HepG2 (cell line): ENCODE results near the gene PRR12. TPM values are rescaled to one million over a fixed set of nuclear protein-coding genes. Genes with fewer than 3 reads are reported as not detected.

Source experiments
- ATAC-seq: fragments of 200-7000 bp; cut with Tn5 transposase; 3 replicates; pipeline ENCODE4 v1.9.1; 2020; ENCODE audit warnings: mild to moderate bottlenecking, moderate library complexity
- BruUV-seq: library from RNA; stranded (reverse); fragments of 400-500 nt; replicated peaks from 2 replicates; lab custom pipeline; 2021; lab: Mats Ljungman, UMichigan
- CTCF ChIA-PET: fragments of 300-600 bp; formaldehyde crosslinking; extraction: SDS; loops from one replicate; lab custom pipeline; 2021; ENCODE audit warnings: low total read pairs, inconsistent platforms, low intra/inter-chr PET ratio; lab: Yijun Ruan, JAX
- POLR2A ChIA-PET: fragments of 350-600 bp; sonication (Branson Sonifier 250); formaldehyde crosslinking; loops from one replicate; lab custom pipeline; 2020; ENCODE audit warnings: antibody characterized with exemption, inconsistent platforms; lab: Yijun Ruan, JAX
- DNase-seq: peaks from one replicate; pipeline ENCODE4 v3.0.0-alpha.2; 2015; ENCODE audit warnings: low spot score
- FAIRE-seq: peaks from 3 replicates; lab custom pipeline; 2011; peaks lifted over from hg19 to GRCh38; lab: Jason Lieb, UNC
- H2AFZ ChIP-seq: one replicate; pipeline ENCODE4 v1.6.1; 2011; ENCODE audit warnings: low read length, inconsistent platforms
- H3K27ac ChIP-seq: fragments of 300-600 bp; 3 replicates; pipeline ENCODE4 v1.8.0; 2011; ENCODE audit warnings: mixed run types, mild to moderate bottlenecking, mixed read lengths, low read length, inconsistent platforms; ENCODE audit not compliant: insufficient read depth; ENCODE audit errors: extremely low read length
- H3K27me3 ChIP-seq, 2 experiments: fragments of 200-600 bp in 1 of 2; 2 replicates in 1 of 2; 3 replicates in 1 of 2; pipeline versions ENCODE4 v1.6.0 to v1.8.0; 2011; ENCODE audit warnings: low read length in 2 of 2, mild to moderate bottlenecking in 2 of 2, moderate library complexity in 2 of 2, inconsistent platforms in 1 of 2; ENCODE audit not compliant: insufficient read depth in 2 of 2, control insufficient read depth in 1 of 2
- H3K36me3 ChIP-seq, 2 experiments: fragments of 200-600 bp in 1 of 2; replicated peaks in 1 of 2; 2 replicates in 1 of 2; 3 replicates in 1 of 2; pipeline versions ENCODE4 v1.5.1 to v1.8.0; 2011; ENCODE audit warnings: low read length in 2 of 2, inconsistent platforms in 1 of 2; ENCODE audit not compliant: insufficient read depth in 2 of 2, control insufficient read depth in 1 of 2
- H3K4me1 ChIP-seq: 2 replicates; pipeline ENCODE4 v1.5.1; 2012; ENCODE audit warnings: low read length, inconsistent platforms; ENCODE audit not compliant: insufficient read depth
- H3K4me2 ChIP-seq: 2 replicates; pipeline ENCODE4 v1.6.0; 2011; ENCODE audit warnings: low read depth, low read length, inconsistent platforms
- H3K4me3 ChIP-seq, 3 experiments: fragments of 200-600 bp in 1 of 3; sonication (generic), shearing (Covaris generic) in 1 of 3; replicated peaks in 1 of 3; 2 replicates each; pipeline ENCODE4 v1.5.1; 2011 to 2016; ENCODE audit warnings: low read length in 3 of 3, inconsistent platforms in 2 of 3, low read depth in 2 of 3, mild to moderate bottlenecking in 2 of 3, control low read depth in 1 of 3, mixed read lengths in 1 of 3; ENCODE audit not compliant: insufficient read depth in 1 of 3
- H3K79me2 ChIP-seq: one replicate; pipeline ENCODE4 v1.6.1; 2011; ENCODE audit warnings: low read length, inconsistent platforms; ENCODE audit not compliant: insufficient read depth
- H3K9ac ChIP-seq: 2 replicates; pipeline ENCODE4 v1.6.0; 2011; ENCODE audit warnings: mild to moderate bottlenecking, low read depth, low read length, inconsistent platforms; ENCODE audit not compliant: insufficient read depth
- H3K9me3 ChIP-seq: 2 replicates; pipeline ENCODE4 v1.5.1; 2012; ENCODE audit warnings: mild to moderate bottlenecking, low read length
- H4K20me1 ChIP-seq: 2 replicates; pipeline ENCODE4 v1.6.0; 2011; ENCODE audit warnings: inconsistent platforms, mild to moderate bottlenecking, low read length, moderate library complexity; ENCODE audit not compliant: insufficient read depth
- FOXK1 ChIP-seq: sonication (generic); formaldehyde crosslinking; IDR thresholded peaks from 2 replicates; pipeline ENCODE4 v1.4.0; 2020; ENCODE audit warnings: low read depth, missing genetic modification reagents, borderline replicate concordance
- KDM1A ChIP-seq: IDR thresholded peaks from 2 replicates; pipeline ENCODE4 v1.6.1; 2016; ENCODE audit warnings: missing compliant biosample characterization
- MTF1 ChIP-seq: sonication (generic); formaldehyde crosslinking; IDR thresholded peaks from 2 replicates; pipeline ENCODE4 v1.5.0; 2020; ENCODE audit warnings: missing genetic modification reagents
- NFE2L2 ChIP-seq: fragments of 150-350 bp; IDR thresholded peaks from 2 replicates; pipeline ENCODE4 v1.6.1; 2014; ENCODE audit warnings: low read length
- ZMYM3 ChIP-seq: sonication (generic); formaldehyde crosslinking; IDR thresholded peaks from 2 replicates; pipeline ENCODE4 v1.5.1; 2020; ENCODE audit warnings: mild to moderate bottlenecking, missing genetic modification reagents
- ZNF34 ChIP-seq: sonication (generic); formaldehyde crosslinking; IDR thresholded peaks from 2 replicates; pipeline ENCODE4 v1.4.0; 2020; ENCODE audit warnings: mild to moderate bottlenecking, missing genetic modification reagents, borderline replicate concordance
- ZNF616 ChIP-seq: sonication (generic); formaldehyde crosslinking; IDR thresholded peaks from 2 replicates; pipeline ENCODE4 v1.5.0; 2020; ENCODE audit warnings: low read depth, mild to moderate bottlenecking, missing genetic modification reagents
- ZNF629 ChIP-seq: sonication (generic); formaldehyde crosslinking; conservative IDR thresholded peaks from 2 replicates; pipeline ENCODE4 v1.5.0; 2020; ENCODE audit warnings: missing genetic modification reagents
- WGBS: methylation state at CpG from one replicate; pipeline ENCODE4 v1.1.6; 2017; ENCODE audit warnings: low lambda C conversion rate; 5-methylcytosine and 5-hydroxymethylcytosine counted together
- in situ Hi-C: cut with HindIII; loops from 2 replicates; pipeline ENCODE4 v1.10.0; 2017; ENCODE audit warnings: low pct_unique_long_range_greater_than_20kb; ENCODE audit not compliant: extremely low pct_ligation_motif_present
- intact Hi-C: fragments of 100-400 bp; cut with micrococcal nuclease; formaldehyde crosslinking; loops from one replicate; pipeline ENCODE4 v1.10.0; 2022; ENCODE audit not compliant: unreplicated experiment
- polyA plus RNA-seq, 8 experiments: library from polyadenylated mRNA; depleted of rRNA in 3 of 8; stranded (reverse) in 7 of 8; unstranded in 1 of 8; fragments of >200 nt; fragmentation: Illumina TruSeq in 4 of 8; extraction: Trizol in 4 of 8; gene quantifications; 2 replicates each; pipeline versions ENCODE4 v1.2.1 to v1.2.3, GENCODE V29; 2011 to 2016; ENCODE audit warnings: low read depth in 4 of 8, missing spikeins in 1 of 8, mixed read lengths in 1 of 8; ENCODE audit not compliant: insufficient read depth in 1 of 8
- total RNA-seq, 5 experiments: library from RNA; depleted of rRNA; stranded (reverse); fragments of >200 nt; fragmentation: Illumina TruSeq; extraction: Trizol; gene quantifications; 2 replicates each; pipeline ENCODE4 v1.2.3, GENCODE V29; 2016; ENCODE audit warnings: low read depth in 1 of 5
- TF ChIP-seq, protein P1 (sequence below): sonication (generic); formaldehyde crosslinking; IDR thresholded peaks from 2 replicates; pipeline ENCODE4 v1.4.0; 2020; ENCODE audit warnings: missing genetic modification reagents, borderline replicate concordance

Gene PRR12
- total and polyA plus RNA-seq, 2 of the 13 experiments (the other 11 are each of a cell fraction or from before 2014, with no cell fraction given), result 0.62 to 1.5 TPM

DNA sequence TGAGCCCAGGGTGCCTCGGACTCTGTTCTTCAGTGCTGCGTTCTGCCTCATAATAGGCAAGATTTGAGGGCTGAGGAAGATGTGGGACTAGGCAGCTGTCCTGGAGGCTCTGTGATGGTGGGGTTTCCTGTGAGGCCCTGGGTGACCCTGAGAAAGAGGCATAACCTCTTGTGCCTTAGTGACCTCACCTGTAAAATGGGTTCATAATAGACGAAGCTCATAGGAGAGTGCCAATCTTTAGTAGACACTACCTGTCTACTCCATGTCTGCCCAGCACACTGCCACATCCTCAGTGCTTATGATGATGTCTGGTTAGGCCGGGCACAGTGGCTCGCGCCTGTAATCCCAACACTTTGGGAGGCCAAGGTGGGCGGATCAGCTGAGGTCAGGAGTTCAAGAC lies 25.6 kb downstream of the PRR12 start:
- in situ Hi-C loops, result no loop called here
- WGBS, result 100% methylated on average over 7 of the region's 7 CpGs
- CTCF ChIA-PET, result no interaction called here

More for the DNA sequence above, 25.6 kb downstream of the PRR12 start:
- H3K4me3 ChIP-seq, result no peak overlapping the region
- peaks cover 21 to 51% of the 10 kb centered on the region in 2 experiments; a peak in 4 of 5 replicates for H3K36me3 ChIP-seq
- no peak overlapping the region for H2AFZ ChIP-seq
- H3K9me3 ChIP-seq, result no peaks in the 10 kb centered on the region
- peaks cover 3% of the 10 kb centered on the region for H4K20me1 ChIP-seq
- FAIRE-seq (no peak), ATAC-seq (no peak), DNase-seq (no peak)
- H3K27ac ChIP-seq, result no peak overlapping the region
- no peak overlapping the region for H3K4me2 ChIP-seq
- TF ChIP-seq ZNF616 (CRISPR knock-in tag) (no peak), ZNF629 (CRISPR knock-in tag) (peak; percentile 90), ZMYM3 (CRISPR knock-in tag) (peak; percentile 58; the same call in 1 of the 2 replicates), NFE2L2 (no peak), KDM1A (CRISPR knock-in tag) (no peak), ZNF34 (no peak), MTF1 (no peak), FOXK1 (CRISPR knock-in tag) (no peak)
- TF ChIP-seq, protein P1, sequence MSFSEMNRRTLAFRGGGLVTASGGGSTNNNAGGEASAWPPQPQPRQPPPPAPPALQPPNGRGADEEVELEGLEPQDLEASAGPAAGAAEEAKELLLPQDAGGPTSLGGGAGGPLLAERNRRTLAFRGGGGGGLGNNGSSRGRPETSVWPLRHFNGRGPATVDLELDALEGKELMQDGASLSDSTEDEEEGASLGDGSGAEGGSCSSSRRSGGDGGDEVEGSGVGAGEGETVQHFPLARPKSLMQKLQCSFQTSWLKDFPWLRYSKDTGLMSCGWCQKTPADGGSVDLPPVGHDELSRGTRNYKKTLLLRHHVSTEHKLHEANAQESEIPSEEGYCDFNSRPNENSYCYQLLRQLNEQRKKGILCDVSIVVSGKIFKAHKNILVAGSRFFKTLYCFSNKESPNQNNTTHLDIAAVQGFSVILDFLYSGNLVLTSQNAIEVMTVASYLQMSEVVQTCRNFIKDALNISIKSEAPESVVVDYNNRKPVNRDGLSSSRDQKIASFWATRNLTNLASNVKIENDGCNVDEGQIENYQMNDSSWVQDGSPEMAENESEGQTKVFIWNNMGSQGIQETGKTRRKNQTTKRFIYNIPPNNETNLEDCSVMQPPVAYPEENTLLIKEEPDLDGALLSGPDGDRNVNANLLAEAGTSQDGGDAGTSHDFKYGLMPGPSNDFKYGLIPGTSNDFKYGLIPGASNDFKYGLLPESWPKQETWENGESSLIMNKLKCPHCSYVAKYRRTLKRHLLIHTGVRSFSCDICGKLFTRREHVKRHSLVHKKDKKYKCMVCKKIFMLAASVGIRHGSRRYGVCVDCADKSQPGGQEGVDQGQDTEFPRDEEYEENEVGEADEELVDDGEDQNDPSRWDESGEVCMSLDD, result no peak
- H3K79me2 ChIP-seq, result peaks cover 3% of the 10 kb centered on the region
- no peak overlapping the region for H3K9ac ChIP-seq
- POLR2A ChIA-PET, result no interaction called here
- intact Hi-C loops, result loop anchor here (1.0 kb wide), 1 partner anchor 15 kb away; no protein-coding TSS in a partner anchor
- H3K27me3 ChIP-seq, result no peaks in the 10 kb centered on the region
- no TSS peak for BruUV-seq
- H3K4me1 ChIP-seq, result peaks cover 17% of the 10 kb centered on the region
